Activated CD4-positive, alpha-beta memory T cell treated with anti-CD3 and anti-CD28 coated beads, Interleukin-2, amount 10 ng/mL, durations not matched to agents 7 days and 5 days (primary cell): Measurements from ENCODE around the gene UBE4B. TPM values are rescaled to one million over a fixed set of nuclear protein-coding genes. Genes with fewer than 3 reads are reported as not detected.
"Not testable (repeated sequence)": the region's sequence is repeated elsewhere in the genome, so short reads cannot be mapped to it uniquely, and the experiment has no call there.

ENCODE experiments used
- CTCF ChIA-PET: fragments of 350-600 bp; sonication (Branson Sonifier 250); formaldehyde crosslinking; loops from one replicate; lab custom pipeline; 2021; ENCODE audit warnings: antibody characterized with exemption, inconsistent platforms; lab: Charles Lee
- POLR2A ChIA-PET: fragments of 350-600 bp; sonication (Branson Sonifier 250); formaldehyde crosslinking; loops from one replicate; lab custom pipeline; 2021; ENCODE audit warnings: antibody characterized with exemption; lab: Charles Lee
- DNase-seq: peaks from one replicate; pipeline ENCODE4 v3.0.0-alpha.2; 2020
- H3K27ac Mint-ChIP-seq: one replicate; pipeline ENCODE4 v1.8.0; 2021; ENCODE audit warnings: mild to moderate bottlenecking, mixed read lengths
- H3K27me3 Mint-ChIP-seq: one replicate; pipeline ENCODE4 v1.8.0; 2021; ENCODE audit warnings: mixed read lengths
- H3K36me3 Mint-ChIP-seq: one replicate; pipeline ENCODE4 v1.8.0; 2021; ENCODE audit warnings: low read depth, mixed read lengths
- H3K4me1 Mint-ChIP-seq: one replicate; pipeline ENCODE4 v1.8.0; 2021; ENCODE audit warnings: mixed read lengths
- H3K4me3 Mint-ChIP-seq: one replicate; pipeline ENCODE4 v1.8.0; 2021; ENCODE audit warnings: mild to moderate bottlenecking, mixed read lengths
- H3K9me3 Mint-ChIP-seq: one replicate; pipeline ENCODE4 v1.8.0; 2021; ENCODE audit warnings: mixed read lengths
- total RNA-seq, 2 experiments: library from RNA; stranded (reverse); gene quantifications; one replicate each; pipeline ENCODE4 v1.2.3, GENCODE V29; 2021

The UBE4B gene
- total RNA-seq, 2 experiments from 2014 or later = 28.2 to 31.3 TPM

DNA sequence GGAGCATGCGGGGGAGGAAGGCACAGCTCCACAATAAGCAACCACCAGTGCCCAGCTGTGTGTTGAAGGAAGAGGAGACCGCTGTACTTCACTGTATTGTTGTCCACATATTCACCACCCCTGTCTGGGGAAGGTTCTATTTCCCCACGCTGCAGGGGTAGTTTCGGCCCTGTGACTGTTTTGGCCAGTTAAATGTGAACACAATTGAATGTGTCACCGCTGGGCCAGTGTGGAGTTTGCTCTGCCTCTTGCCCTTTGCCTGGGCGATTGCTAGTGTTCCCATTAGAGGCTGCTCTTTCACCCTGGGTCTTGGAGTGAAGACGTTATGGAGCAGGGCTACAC is 32.6 kb downstream of the UBE4B start:
- Mint-ChIP-seq H3K9me3 (no peaks in the 10 kb centered on the region), H3K4me3 (no peak overlapping the region), H3K4me1 (peaks cover 16% of the 10 kb centered on the region), H3K27me3 (no peaks in the 10 kb centered on the region), H3K27ac (no peak overlapping the region), H3K36me3 (peaks cover 2% of the 10 kb centered on the region)
- CTCF ChIA-PET = no interaction called here
- POLR2A ChIA-PET = no interaction called here
- DNase-seq = no peak

DNA sequence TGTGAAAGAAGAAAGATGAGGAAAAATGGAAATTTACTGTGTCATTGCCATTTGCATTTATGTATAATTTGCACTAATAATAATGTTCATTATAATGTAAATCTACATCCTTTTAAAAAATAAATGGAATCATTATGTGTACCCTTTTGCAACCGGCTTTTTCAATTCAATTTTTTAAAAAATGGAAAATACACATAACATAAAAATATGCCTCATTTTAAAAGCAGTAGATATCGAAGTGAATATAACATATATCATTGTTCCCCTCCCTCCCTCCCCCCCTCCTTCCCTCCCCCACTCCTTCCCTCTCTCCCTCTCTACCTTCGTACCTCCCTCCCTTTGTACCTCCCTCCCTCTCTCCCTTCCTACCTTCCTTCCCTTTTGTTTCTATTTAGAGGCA is 33.0 kb downstream of the UBE4B start:
- no peak for DNase-seq
- Mint-ChIP-seq H3K36me3 (peaks cover 2% of the 10 kb centered on the region), H3K27me3 (no peaks in the 10 kb centered on the region), H3K27ac (no peak overlapping the region), H3K4me3 (no peak overlapping the region), H3K9me3 (no peaks in the 10 kb centered on the region), H3K4me1 (peaks cover 16% of the 10 kb centered on the region)
- ChIA-PET POLR2A (no interaction called here), CTCF (interaction anchor here (1.1 kb wide), 1 partner anchor 188 kb away, joined by 3 read pairs; no protein-coding TSS in a partner anchor)

DNA sequence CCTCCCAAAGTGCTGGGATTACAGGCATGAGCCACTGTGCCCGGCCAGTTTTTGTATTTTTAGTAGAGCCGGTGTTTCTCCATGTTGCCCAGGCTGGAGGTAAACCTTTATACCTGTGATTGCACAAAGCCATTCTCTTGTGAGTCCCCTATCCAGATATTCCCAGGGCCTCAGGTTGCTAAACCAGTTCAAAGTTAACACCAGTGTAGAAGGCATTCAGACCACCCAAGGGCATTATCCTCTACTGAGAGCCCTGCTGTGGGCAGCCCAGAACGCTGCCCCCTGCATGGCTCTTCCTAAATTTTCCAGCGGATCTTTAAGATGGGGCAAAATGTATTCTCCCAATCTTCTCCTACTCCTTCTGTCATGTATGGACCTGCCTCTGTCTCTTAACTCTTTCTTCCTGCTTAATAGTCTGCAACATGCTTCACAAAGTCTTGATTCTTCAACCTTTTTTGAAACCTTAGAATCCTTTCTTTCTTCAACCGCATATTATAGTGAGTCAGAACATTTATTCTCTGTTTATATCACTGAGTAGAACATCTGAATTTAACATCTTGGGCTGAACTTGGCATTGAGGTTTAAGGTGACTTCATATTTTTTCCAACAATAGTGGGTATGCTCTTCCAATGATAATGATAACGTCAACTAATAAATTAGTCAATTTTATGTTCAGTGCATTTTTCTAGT is 36.0 kb downstream of the UBE4B start:
- POLR2A ChIA-PET = no interaction called here
- Mint-ChIP-seq H3K27ac (no peak overlapping the region), H3K27me3 (no peaks in the 10 kb centered on the region), H3K9me3 (no peaks in the 10 kb centered on the region), H3K36me3 (peaks cover 7% of the 10 kb centered on the region), H3K4me1 (peaks cover 18% of the 10 kb centered on the region), H3K4me3 (no peak overlapping the region)
- DNase-seq = no peak
- CTCF ChIA-PET = no interaction called here

- ChIA-PET POLR2A (no interaction called here), CTCF (no interaction called here)
- Mint-ChIP-seq H3K9me3 (no peaks in the 10 kb centered on the region), H3K36me3 (peaks cover 12% of the 10 kb centered on the region), H3K4me3 (no peak overlapping the region), H3K4me1 (peaks cover 21% of the 10 kb centered on the region), H3K27me3 (no peaks in the 10 kb centered on the region), H3K27ac (no peak overlapping the region)
- DNase-seq = no peak
Observed at GRCh38 chr1:10070206-10070605, 37.4 kb downstream of the UBE4B start.

- H3K27ac Mint-ChIP-seq = no peak overlapping the region
- H3K9me3 Mint-ChIP-seq = no peaks in the 10 kb centered on the region
- H3K4me3 Mint-ChIP-seq = no peak overlapping the region
- ChIA-PET CTCF (interaction anchor here (0.6 kb wide), 1 partner anchor 115 kb away, joined by 4 read pairs; no protein-coding TSS in a partner anchor), POLR2A (interaction anchor here (0.6 kb wide), 1 partner anchor 258 kb away, joined by 3 read pairs; no protein-coding TSS in a partner anchor)
- peaks cover 12% of the 10 kb centered on the region for H3K36me3 Mint-ChIP-seq
- no peak for DNase-seq
- H3K4me1 Mint-ChIP-seq = peaks cover 22% of the 10 kb centered on the region
- no peaks in the 10 kb centered on the region for H3K27me3 Mint-ChIP-seq
Observed at GRCh38 chr1:10071640-10072039, 38.9 kb downstream of the UBE4B start.

- H3K27me3 Mint-ChIP-seq, H3K27ac Mint-ChIP-seq, H3K4me3 Mint-ChIP-seq, H3K9me3 Mint-ChIP-seq, DNase-seq: not testable (repeated sequence)
- ChIA-PET POLR2A (interaction anchor here (0.7 kb wide), 1 partner anchor 1138 kb away, joined by 5 read pairs; no protein-coding TSS in a partner anchor), CTCF (interaction anchor here (0.6 kb wide), 1 partner anchor 178 kb away, joined by 3 read pairs; no protein-coding TSS in a partner anchor)
- peaks cover 20% of the 10 kb centered on the region for H3K4me1 Mint-ChIP-seq
- peaks cover 16% of the 10 kb centered on the region for H3K36me3 Mint-ChIP-seq
Observed at GRCh38 chr1:10073371-10073770, 40.6 kb downstream of the UBE4B start.

- CTCF ChIA-PET = interaction anchor here (1.1 kb wide), 1 partner anchor 41 kb away, joined by 3 read pairs; the partner anchor contains the start of gene UBE4B
- Mint-ChIP-seq H3K27ac (no peak overlapping the region), H3K4me3 (no peak overlapping the region), H3K4me1 (peaks cover 17% of the 10 kb centered on the region), H3K36me3 (peaks cover 16% of the 10 kb centered on the region), H3K9me3 (no peaks in the 10 kb centered on the region), H3K27me3 (no peaks in the 10 kb centered on the region)
- POLR2A ChIA-PET = interaction anchor here (0.7 kb wide), 1 partner anchor 1139 kb away, joined by 5 read pairs; no protein-coding TSS in a partner anchor
- DNase-seq = peak; percentile 79
Observed at GRCh38 chr1:10074059-10074851, 41.5 kb downstream of the UBE4B start.

GRCh38 chr1:10074852-10075730 is 42.3 kb downstream of the UBE4B start:
- Mint-ChIP-seq H3K4me3 (no peak overlapping the region), H3K27me3 (no peaks in the 10 kb centered on the region), H3K27ac (no peak overlapping the region), H3K36me3 (peaks cover 16% of the 10 kb centered on the region), H3K9me3 (no peaks in the 10 kb centered on the region), H3K4me1 (peaks cover 17% of the 10 kb centered on the region)
- ChIA-PET POLR2A (no interaction called here), CTCF (interaction anchor here (1.1 kb wide), 1 partner anchor 42 kb away, joined by 3 read pairs; the partner anchor contains the start of gene UBE4B)
- DNase-seq = no peak

DNA sequence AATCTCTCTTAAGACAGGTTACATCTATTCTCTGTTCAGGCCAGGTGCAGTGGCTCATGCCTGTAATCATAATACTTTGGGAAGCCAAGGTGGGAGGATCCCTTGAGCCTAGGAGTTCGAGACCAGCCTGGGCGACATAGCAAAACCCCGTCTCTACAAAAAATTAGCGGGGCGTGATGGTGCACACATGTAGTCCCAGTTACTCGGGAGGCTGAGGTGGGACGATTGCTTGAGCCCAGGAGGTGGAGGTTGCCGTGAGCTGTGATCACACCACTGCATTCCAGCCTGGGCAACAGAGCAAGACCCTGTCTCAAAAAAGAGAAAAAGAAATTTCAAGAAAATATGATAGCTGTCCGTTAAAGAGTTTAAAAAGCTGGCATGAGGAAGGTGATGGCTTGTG is 43.0 kb downstream of the UBE4B start:
- peaks cover 21% of the 10 kb centered on the region for H3K36me3 Mint-ChIP-seq
- H3K27me3 Mint-ChIP-seq = no peaks in the 10 kb centered on the region
- no peak overlapping the region for H3K4me3 Mint-ChIP-seq
- no peak overlapping the region for H3K27ac Mint-ChIP-seq
- H3K4me1 Mint-ChIP-seq = peaks cover 17% of the 10 kb centered on the region
- no peak for DNase-seq
- H3K9me3 Mint-ChIP-seq = no peaks in the 10 kb centered on the region
- ChIA-PET CTCF (no interaction called here), POLR2A (no interaction called here)

GRCh38 chr1:10078494-10078893 is 45.7 kb downstream of the UBE4B start:
- H3K4me1 Mint-ChIP-seq = peaks cover 18% of the 10 kb centered on the region
- POLR2A ChIA-PET = no interaction called here

GRCh38 chr1:10080523-10080922 is 47.8 kb downstream of the UBE4B start:
- Mint-ChIP-seq H3K4me1 (peaks cover 1% of the 10 kb centered on the region), H3K27me3 (no peaks in the 10 kb centered on the region), H3K36me3 (peaks cover 11% of the 10 kb centered on the region), H3K4me3 (no peak overlapping the region), H3K27ac (no peak overlapping the region), H3K9me3 (no peaks in the 10 kb centered on the region)
- POLR2A ChIA-PET = no interaction called here
- no peak for DNase-seq
- CTCF ChIA-PET = interaction anchor here (0.5 kb wide), 1 partner anchor 1458 kb away, joined by 5 read pairs; no protein-coding TSS in a partner anchor

More at GRCh38 chr1:10078494-10078893, 45.7 kb downstream of the UBE4B start:
- Mint-ChIP-seq H3K9me3 (no peaks in the 10 kb centered on the region), H3K27ac (no peak overlapping the region), H3K4me3 (no peak overlapping the region), H3K36me3 (peaks cover 16% of the 10 kb centered on the region), H3K27me3 (no peaks in the 10 kb centered on the region)
- no peak for DNase-seq
- CTCF ChIA-PET = no interaction called here

GRCh38 chr1:10082785-10083479 is 50.2 kb downstream of the UBE4B start:
- Mint-ChIP-seq H3K4me3 (no peak overlapping the region), H3K27ac (no peak overlapping the region), H3K36me3 (peaks cover 5% of the 10 kb centered on the region), H3K4me1 (peaks cover 1% of the 10 kb centered on the region), H3K27me3 (no peaks in the 10 kb centered on the region), H3K9me3 (no peaks in the 10 kb centered on the region)
- POLR2A ChIA-PET = no interaction called here
- CTCF ChIA-PET = no interaction called here
- DNase-seq = no peak
